ENCODE data around the gene LAIR1.
"Not testable (repeated sequence)": the region's sequence is repeated elsewhere in the genome, so short reads cannot be mapped to it uniquely, and the experiment has no call there.

LAIR1 gene

DNA sequence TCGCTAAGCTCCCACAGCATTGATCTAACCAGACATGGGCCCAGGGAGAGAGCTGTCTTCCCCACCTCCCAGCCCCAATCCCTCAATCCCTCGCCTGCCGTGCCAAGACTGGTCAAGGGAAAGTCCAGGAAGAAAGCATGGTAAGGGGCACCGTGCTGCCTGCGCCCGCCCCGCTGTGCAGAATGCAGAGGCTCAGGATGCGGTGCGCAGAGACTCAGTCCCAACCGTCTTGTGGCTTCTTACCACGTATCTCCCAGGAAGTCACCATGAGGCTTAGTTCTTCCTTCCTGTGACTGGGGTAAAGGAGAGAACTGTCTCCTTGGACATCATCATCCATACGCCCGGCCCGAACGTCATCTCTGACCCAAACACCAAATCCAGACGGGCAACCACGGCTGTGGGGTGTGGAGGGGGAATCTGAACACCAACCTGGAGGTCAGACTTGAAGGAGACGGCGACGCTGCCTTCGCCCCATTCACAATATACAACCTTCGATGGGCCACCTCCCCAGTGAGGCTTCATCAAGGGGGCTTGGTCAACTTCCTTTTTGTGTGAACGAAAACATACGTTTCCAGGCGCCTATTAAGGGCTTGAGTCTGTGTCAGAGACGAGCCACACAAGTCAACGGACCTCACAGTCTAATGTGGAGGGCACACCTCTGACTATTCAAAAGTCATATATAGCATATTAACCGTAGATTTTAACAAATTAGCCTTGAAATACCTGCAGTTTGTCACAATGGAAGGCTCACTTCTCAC lies 10.6 kb upstream of the LAIR1 start:
- DNase-seq: not testable (repeated sequence)

DNA sequence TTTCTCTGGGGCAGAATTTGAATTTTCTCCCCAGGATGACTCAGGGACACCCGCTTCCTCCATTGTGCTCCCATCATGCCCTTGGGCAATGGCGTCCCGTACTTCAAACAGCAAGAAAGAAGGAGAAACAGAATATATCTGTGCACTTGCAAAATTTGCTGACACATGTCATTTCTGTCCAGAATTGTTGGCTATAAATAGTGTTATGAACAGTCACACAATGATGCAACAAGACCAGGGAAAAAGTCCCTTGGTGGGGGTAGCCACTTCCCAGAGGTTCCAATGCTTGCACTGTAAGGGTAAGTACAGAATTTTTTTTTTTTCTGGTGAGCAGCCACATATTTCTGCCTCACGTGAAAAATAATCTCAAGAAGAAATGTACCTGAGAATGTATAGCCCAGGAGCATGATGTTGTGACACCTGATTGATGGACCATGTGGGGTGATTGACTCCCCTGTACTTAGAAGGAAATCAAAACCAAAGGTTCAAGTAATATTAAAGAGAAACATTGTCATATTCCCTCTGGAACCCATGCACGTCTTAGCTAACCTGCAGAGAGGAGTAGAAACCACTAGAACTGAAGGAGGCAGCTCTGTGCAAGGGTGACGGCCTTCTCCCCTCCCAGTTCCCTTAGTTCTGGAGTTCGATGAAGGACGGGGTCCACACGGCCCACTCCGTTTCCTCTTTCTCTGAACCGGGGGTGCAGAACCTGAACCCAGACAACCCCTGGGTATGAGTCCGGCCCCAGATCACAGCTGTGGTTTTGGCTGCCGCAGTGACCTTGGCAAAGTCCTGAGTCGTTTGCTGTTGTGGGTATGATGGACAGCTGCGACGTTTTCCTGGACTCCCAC lies 9.3 kb upstream of the LAIR1 start:
- DNase-seq: no peak

DNA sequence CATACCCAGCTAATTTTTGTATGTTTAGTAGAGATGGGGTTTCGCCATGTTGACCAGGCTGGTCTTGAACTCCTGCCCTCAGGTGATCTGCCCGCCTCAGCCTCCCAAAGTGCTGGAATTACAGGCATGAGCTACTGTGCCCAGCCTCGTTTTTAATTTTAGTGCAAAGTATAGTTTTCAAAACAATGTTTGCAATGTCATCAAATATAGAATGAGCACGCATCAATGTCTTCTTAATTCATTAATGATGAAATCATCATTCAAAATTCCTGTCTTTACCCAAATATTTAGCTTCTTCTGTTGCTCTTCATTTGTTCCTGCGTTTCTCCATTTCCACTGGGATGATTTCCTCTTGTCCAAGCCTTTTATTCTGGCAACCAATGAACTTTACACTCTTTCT lies 6.7 kb upstream of the LAIR1 start:
- DNase-seq: not testable (repeated sequence)

DNA sequence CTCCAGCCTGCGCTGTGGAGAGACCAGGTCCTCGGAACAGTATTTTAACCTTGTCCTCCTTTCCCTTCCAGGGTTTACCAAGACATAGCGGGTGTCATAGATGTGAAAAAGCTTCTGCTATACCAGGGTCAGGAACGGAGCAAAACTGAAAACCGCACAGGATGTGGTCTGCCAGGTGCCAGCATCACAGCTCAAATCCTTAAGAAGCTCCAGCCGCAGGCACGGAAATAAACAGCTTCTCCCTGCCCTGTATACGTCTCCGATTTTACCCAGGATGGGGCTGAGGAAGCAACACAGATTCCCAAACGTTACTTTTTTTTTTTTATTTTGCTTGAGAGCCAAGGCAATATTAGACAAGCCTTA lies 5.7 kb upstream of the LAIR1 start:
- not testable (repeated sequence) for DNase-seq

DNA sequence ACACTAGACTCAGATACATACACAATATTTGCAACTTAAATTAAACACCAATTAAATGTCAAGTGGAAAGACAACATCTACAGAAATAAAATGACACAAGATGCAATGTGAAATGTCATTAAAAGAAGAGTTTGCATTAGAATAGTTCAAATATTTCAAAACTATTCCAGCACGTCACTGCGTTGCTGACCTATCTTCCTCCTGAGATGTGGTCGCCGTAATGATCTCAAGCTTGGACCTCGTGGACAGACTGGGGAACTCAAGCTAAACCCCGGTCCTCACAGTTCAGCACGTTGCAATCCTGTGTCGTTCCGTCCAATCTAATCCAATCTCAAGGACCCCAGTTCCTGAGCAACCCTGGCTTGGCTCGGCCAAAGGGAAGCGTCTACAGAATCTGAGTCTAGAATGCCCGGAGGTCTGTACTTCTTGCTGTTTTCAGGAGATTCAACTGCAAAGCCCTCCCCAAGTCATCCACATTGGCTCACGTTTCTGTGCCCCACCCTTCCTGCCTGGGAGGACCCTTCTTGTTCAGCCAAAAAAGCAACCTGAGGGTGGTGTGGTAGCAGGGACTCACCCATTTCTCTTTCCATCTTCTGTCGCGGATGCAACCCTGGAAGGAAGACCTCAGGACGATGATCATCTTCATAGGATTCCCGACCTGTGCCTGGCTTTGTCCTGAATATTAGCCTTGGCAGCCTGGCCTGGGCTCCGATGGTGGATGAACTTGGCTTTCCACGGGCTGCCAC lies 5.1 kb upstream of the LAIR1 start:
- not testable (repeated sequence) for DNase-seq

DNA sequence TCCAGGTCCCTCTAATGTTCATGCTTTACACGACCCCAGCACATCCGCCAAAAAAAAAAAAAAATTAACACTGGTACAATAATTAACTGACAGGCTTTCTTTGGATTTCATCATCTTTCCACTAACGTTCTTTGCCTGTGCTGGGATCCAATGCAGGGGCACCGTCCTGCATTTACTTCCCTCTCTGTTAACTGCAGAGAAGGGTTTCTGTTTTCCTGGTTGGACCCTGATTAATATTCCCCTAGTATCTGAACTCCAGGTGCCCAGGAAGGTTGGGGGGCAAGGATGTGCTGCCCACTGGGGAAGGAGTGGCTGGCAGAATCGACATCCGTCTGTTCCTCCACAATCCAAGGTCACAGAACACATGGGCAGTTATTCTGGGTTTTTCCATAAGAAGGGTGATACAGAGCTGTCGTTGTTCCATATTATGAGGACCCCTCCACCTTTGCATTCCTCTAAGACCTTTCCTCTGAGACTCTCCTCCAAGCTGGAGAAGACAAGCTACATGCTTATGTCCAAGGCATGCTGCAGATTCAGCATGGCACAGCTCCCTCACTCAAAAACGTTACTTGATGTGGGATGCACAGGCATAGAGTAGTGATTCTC lies 4.5 kb upstream of the LAIR1 start:
- no peak for DNase-seq

DNA sequence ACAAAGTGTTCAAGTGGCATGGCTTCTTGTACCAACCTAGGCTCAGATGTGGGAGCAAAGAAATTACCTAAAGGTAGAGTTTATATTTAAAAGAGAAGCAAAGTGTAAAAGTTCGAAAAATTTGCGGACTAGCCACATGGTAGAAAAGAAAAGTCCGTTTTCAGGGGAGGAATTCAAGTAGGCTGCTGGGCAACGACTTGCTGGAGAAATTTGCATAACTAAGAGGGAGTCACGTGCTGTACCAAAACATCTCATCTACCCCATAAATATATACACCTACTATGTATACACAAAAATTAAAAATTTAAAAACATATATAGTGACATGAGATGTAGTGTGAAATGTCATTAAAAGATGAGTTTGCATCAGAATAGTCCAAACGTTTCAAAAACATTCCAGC lies 2.1 kb upstream of the LAIR1 start:
- DNase-seq: no peak

DNA sequence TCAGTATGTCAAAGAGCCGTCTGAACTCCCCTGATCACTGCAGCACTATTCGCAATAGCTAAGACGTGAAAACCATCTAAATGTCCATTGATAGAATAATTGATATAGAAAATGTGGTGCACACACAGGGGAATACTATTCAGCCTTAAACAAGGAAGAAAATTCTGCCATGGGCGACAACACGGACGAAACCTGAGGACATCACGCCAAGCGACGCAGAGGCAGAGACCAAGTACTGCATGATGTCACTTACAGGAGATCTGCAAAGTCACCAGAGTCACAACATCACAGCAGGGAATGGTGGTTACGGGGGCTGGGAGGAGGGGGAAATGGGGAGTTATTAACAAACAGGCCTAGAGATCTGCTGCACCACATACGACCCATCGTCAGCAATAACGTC lies 1.1 kb upstream of the LAIR1 start:
- not testable (repeated sequence) for DNase-seq

DNA sequence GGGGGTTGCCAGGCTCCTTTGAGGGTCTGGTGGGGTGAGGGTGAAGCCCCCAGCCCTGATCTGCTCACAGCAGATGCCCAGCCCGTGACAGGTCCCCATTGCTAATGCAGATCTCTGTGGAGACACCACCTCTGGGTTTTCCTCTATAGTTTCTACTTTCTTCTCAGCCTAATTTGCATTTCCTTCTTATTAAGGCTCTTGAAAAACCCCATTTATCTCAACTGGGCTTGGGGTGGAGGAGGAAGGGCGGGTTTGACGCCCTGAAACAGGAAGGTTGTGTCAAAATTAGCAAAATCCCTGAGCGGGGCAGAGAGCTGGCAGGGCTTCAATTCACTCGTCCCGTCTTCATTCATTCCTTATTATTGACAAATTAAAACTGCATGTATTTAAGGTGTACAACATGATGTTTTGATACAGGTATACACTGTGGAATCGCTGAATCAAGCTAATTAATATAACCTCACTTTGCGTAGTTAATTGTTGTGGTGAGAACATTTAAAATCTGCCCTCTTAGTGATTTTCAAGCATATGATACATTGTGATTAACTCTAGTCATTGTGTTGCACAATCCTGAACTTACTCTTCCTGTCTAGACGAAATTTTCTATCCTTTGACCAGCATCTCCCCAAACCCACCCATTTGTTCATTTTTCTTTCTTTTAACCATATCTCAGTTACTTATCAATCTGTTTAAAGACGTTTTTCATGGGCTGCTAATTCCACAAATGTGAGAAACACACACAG lies 2.9 kb downstream of the LAIR1 start:
- not testable (repeated sequence) for DNase-seq

DNA sequence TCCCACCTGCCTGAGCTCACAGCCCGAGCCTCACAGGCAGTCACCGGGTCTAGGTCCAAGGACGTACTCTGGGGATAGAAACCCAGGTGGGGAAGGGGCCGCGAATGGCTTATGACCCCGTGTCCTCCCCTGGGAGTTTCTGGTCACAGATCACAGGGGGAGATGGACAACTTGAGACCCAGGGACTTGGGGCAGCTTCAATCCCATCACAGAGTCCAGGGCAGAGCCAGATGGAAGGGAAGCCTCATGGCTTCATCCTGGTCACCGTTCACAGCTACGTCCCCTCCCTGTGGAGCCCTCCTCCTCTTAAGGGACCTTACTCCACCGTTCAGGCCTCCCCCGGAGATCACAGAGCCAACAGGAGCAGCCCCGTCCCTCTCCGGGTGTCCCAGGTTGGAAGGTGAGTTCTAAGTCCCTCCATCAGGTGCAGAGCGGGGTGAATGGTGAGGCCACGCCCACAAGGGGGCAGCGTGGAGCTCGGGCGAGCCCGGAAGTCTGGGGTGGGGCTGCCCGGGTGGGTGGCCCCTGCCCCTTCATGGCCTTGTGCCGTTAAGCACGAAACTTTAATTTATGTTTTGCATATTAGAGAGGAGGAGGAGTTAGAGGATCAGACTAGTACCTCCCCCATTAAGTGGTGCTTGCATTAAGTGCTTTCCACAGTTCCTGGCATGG lies 5.4 kb downstream of the LAIR1 start:
- not testable (repeated sequence) for DNase-seq

DNA sequence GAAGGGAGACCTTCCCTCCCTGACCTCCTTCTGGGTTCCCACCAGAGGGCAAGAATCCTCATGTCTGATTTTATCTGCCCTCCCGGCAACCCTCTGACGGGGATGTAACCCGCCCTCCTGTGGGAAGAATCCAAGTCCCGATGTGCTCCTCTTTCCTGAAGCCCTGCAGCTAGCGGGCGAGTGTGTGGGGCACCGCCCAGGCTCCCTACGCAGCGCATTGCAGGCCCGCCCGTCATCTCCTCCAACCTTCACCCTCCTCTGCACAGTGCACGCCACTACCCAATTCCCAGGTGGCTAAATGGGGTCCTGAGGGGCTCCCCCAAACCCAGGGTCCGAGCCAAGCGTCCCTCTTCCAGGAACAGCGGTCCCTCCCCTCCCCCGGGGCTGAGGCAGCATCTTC lies 7.3 kb downstream of the LAIR1 start:
- no peak for DNase-seq

DNA sequence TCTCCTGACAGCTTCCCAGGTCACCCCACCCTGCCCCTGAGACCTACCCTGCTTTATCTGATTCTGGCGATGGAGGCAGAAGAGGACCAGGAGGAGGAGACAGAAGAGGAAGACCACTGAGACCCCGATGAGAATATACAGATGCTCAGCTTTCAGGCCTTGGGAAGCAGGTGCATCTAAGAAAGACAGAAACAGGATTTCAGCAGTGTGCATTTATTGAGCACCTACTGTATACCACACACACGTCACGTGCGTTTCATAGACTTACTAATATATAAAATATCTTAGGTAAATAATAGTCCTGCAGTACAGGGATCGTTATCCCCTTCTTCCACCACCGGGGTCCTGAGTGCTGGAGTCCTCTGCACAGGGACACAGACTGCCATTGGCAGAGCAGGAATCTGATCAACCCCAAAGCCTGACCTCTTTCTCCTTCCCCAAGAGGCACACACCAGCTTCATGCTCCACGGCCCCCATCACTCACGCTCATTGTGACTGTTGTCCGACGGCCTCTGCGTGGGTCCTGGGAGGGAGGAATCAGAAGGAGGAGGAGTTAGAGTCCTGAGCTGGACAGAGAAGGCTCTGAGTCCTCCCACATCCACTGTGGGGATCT lies 8.2 kb downstream of the LAIR1 start:
- no peak for DNase-seq

DNA sequence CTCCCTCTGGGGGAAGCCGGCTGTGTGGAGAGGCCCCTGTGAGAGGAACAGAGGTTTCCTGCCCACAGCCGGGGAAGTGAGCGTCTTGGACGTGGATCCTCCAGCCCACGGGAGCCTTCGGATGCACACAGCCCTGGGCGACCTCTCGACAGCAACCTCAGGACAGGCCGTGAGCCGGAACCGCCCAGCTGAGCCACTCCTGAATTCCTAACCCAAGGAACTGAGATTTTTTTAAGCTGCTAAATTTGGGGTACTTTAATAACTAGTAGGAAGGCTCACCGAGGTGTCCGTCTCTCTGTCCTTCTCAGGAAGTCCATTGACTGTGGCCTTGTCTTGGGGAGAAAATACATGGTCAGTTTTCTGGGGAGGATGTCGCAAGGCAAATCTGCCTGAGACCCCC lies 9.1 kb downstream of the LAIR1 start:
- no peak for DNase-seq

DNA sequence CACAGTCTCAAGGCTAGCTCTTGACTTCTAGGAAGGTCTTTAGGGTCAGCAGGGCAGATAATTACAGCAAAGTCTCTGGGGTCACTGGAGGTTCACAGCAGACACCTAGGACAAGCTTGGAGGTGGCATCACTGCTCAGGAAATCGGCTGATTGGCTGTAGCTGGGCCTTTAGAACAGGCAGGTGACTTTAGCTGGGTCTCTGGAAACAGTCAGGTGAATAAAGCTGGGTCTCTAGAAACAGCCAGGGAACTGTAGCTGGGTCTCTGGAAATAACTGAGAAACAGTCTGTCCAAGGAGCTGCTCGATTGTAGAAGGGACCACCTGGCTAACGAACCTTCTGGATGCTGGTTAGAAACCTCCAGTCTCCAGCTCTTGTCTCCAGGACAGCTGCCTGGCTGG lies 10.0 kb downstream of the LAIR1 start:
- no peak for DNase-seq

DNA sequence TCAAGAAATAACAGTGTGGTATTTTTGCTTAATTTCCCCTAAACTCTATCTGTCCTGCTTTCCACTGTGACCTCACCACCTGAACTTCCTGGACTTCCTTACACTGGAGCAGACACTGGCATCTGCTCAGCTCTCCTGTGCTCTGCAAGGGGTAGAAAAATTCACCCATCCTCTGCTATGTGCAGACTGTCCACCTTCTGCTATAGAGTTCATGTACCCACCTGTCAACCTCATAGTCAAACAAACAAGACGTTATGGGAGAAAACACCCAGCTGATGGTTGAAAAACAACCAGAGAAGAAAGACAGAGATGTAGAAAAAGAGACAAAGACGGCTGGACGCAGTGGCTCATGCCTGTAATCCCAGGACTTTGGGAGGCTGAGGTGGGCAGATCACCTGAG lies 12.2 kb downstream of the LAIR1 start:
- no peak for DNase-seq

DNA sequence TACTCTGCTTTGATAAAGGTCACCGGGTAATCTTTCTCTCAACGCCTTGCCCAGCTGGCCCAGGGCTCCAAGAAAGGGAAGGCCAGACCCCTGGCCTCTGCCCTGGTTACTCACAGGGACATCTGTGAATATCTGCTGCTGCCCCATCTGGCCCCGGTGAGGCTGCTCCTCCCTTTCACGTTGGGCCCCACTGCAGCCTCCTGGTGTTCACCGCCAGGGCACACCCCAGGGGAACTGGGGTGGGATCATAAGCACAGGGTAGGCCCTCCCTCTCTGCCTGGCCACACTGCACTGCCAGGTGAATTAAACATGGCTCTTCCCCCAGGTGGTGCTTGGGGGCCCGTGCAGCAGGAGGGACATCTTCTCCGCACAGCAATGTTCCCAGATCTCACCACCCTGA lies 12.7 kb downstream of the LAIR1 start:
- no peak for DNase-seq

DNA sequence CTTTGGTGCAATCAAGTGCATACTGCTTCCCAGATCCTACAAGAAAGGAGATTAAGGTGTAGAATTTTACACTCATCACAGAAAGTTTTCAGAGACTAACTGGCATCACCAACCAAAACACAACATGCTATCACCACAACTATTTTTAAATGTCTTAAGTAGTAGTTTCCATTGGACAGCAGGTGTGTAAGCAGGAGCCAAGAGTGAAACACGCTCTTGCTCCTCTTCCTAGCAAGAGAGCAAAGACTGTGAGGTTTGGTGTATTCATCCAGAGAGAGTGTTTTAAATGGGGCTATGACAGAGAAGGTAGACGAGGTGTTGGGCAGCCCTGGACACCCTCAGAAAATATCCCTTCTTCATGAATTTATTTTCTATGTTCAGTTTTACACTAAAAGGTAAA lies 13.3 kb downstream of the LAIR1 start:
- DNase-seq: no peak

DNA sequence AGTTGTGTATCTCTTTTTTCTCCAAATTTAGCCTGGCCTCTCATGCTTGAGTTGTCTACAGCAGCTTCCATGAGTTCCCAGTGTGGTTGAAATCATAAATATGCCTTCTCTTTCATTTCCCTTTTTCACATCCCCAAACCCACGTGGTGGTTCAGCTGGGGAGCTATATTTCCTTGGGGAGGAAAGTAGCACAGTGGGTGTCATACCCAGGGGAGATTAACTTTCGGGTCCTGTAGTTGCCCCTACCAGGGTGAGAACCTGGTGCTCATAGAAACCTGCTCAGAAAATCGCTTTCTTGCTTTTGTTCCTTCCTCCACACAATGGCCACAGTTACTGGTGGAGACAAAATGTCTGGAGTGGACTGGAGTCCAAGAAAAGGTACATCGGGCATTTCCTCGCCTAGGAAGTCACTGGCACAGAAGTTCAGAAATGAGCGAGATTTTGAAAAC lies 18.8 kb downstream of the LAIR1 start:
- DNase-seq: no peak

DNA sequence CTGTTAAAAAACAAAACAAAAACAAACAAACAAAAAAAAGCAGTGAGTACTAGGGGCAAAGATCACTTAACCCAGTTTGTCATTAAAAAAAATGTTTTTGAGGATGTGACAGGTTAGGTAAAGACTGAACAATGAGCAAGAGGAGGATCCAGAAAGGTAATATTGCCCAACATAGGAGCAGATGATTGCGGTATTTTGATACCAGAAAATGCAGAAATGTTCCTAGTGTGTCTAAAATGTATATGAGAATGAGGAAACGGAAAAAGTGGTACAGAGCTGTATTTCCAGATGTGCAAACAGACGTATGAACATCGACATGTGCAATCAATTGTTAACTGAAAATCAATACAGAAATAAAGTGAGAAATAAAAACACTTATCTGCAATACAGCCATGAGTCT lies 20.9 kb downstream of the LAIR1 start:
- DNase-seq: no peak

DNA sequence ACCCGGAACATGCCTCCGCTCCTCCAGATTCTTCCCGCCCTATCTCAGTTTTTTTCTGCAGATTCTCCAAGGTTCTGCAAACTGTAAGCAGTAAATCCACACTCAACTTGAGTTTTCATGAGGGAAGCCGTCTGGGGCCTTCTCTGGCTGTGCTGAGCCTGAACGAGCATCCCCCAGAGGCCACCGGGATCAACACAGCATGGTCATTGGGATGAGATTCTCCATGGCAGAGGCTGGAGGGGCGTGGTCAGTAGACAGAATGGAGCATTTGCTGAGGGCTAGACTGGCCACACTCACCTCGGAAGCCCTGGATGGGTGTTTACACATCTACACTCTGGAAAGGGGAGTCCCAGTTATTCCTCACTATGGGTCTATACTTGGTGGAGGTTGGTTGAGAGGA lies 23.4 kb downstream of the LAIR1 start:
- DNase-seq: no peak

DNA sequence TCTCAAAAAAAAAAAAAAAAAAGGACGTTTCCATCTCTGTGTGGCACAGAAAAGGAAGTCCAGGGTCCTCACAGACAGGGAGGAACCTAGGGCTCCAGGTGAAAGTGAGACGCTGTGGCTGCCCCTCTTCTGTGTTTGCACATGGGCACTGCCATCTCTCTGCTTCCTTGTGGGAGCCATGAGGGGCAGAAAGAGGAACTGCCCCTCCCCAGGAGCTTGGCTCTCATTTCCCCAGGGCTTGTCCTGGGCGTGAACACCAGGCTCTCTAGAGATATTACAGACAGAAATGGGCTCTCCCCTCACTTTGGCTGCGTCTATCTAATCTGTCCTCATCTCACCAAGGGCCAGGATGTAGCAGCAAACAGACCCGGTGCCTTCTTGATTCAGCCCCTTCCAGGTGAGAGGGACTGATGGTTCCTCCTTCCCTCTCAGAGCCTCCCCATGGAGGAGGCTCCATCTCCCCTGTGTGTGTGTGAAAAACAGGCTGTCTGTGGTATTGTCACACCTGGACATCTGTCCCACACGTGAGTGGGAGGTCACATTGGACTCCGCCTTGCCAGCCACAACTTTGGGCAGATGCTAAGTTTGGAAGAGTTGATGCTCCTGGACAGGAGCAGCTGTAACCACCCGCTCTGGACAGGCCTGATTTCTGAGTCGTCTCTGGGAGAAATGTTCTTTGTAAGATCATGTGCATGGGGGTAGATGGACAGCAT lies 24.9 kb downstream of the LAIR1 start:
- DNase-seq: no peak
